H7 (cell line): ENCODE measurements around the gene ENO1. TPM values are rescaled to one million over a fixed set of nuclear protein-coding genes. Genes with fewer than 3 reads are reported as not detected.
"Not testable (repeated sequence)": the region's sequence is repeated elsewhere in the genome, so short reads cannot be mapped to it uniquely, and the experiment has no call there.

Experiments used
- DNase-seq: peaks from one replicate; pipeline ENCODE4 v3.0.0; 2012
- H3K27me3 ChIP-seq: 2 replicates; pipeline ENCODE4 v1.6.0; 2011; ENCODE audit warnings: mild to moderate bottlenecking, low read length; ENCODE audit not compliant: control insufficient read depth, insufficient read depth
- H3K36me3 ChIP-seq: replicated peaks from 2 replicates; pipeline ENCODE4 v1.5.1; 2011; ENCODE audit warnings: low read length; ENCODE audit not compliant: control insufficient read depth, insufficient read depth
- H3K4me3 ChIP-seq: 2 replicates; pipeline ENCODE4 v1.5.1; 2011; ENCODE audit warnings: low read depth, mild to moderate bottlenecking, control low read depth, low read length, moderate library complexity; ENCODE audit not compliant: insufficient read depth
- total RNA-seq: library from RNA; depleted of rRNA; stranded (reverse); fragments of >200 nt; shearing (Covaris generic); gene quantifications from 2 replicates; pipeline ENCODE4 v1.2.3, GENCODE V29; 2014

The ENO1 gene
- total RNA-seq, 1 experiment from 2014 or later, result 4,764 TPM

DNA sequence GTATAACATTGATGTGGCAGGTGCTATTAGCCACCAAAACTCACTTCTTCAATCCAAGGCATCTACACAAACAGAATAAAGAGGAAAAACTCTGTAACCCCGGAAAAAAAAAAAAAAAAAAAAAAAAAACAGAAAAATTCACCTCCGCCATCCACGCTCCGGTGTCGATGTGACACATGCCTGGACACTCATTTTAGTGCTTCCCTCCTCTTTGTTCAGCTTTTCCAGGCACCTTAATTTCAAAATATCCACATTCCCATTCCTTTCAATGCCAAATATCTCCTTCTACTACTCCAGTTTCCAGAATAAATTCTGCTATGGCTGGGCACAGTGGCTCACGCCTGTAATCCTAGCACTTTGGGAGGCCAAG lies 55.2 kb downstream of the ENO1 start:
- H3K36me3 ChIP-seq, result no peaks in the 10 kb centered on the region
- H3K4me3 ChIP-seq, result no peak overlapping the region
- DNase-seq, result no peak
- no peaks in the 10 kb centered on the region for H3K27me3 ChIP-seq

DNA sequence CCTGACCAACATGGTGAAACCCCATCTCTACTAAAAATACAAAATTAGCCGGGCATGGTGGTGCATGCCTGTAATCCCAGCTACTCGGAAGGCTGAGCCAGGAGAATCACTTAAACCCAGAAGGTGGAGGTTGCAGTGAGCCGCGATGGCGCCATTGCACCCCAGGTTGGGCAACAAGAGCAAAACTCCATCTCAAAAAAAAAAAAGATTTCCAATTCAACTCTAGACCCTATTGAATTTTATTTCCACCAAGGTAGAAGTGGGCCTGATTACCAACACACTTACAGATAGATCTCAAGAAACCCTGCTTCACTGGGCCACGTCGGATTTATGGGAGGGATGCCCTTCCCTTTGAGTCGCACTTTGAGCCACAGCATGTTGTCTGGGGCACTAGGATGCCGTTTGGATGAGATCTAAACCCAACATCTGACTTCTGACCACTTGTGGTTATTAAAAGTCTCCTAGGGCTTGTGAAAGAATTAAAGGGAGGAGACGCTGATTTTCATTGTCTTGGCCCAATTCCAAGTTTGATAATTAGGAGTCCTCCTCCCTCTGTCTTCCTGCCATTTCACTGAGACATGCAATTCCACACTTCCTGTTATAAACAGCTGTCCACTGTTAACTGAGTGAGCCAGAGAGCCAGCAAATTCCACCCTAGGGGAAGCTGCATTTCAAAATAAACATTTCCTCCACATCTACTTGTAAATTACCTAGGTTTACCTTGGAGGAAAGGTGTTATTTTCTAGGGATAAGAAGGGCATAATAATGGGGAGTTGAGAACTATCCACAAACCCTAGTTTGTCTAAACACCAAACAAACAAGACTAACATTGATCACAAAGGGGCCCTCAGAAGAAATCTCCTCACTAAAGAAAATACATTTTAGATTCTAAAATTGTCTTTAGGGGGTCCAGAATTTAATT lies 55.9 kb downstream of the ENO1 start:
- no peak overlapping the region for H3K4me3 ChIP-seq
- no peaks in the 10 kb centered on the region for H3K36me3 ChIP-seq
- peak; percentile 17 for DNase-seq
- no peaks in the 10 kb centered on the region for H3K27me3 ChIP-seq

DNA sequence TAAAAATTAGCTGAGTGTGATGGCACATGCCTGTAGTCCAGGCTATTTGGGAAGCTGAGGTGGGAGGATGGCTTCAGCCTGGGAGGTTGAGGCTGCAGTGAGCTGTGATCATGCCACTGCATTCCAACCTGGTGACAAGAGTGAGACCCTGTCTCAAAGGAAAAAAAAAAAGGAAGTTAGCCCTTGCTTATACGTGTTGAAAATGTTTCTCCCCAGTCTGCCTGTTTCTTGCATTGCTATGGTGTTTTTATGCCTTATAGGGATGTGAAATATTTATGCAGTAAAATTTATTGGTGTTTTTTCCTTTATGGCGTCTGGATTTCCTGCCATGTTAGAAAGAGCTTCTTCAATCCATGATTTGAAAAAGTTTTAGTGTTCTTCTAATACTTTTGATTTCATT lies 57.4 kb downstream of the ENO1 start:
- Histone ChIP-seq H3K27me3 (no peaks in the 10 kb centered on the region), H3K36me3 (no peaks in the 10 kb centered on the region)
- DNase-seq, result no peak

DNA sequence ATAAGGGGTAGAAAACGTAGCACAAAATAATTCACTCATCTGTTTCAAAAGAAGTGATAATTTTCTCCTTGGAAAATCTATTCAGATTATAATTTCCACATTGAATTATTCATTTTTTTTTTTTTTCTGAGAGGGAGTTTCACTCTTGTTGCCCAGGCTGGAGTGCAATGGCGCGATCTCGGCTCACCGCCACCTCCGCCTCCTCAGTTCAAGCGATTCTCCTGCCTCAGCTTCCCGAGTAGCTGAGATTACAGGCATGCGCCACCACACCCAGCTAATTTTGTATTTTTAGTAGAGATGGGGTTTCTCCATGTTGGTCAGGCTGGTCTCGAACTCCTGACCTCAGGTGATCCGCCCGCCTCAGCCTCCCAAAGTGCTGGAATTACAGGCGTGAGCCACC lies 59.7 kb downstream of the ENO1 start:
- not testable (repeated sequence) for H3K27me3 ChIP-seq, H3K4me3 ChIP-seq, H3K36me3 ChIP-seq, DNase-seq

More for the DNA sequence above, 57.4 kb downstream of the ENO1 start:
- H3K4me3 ChIP-seq, result no peak overlapping the region

DNA sequence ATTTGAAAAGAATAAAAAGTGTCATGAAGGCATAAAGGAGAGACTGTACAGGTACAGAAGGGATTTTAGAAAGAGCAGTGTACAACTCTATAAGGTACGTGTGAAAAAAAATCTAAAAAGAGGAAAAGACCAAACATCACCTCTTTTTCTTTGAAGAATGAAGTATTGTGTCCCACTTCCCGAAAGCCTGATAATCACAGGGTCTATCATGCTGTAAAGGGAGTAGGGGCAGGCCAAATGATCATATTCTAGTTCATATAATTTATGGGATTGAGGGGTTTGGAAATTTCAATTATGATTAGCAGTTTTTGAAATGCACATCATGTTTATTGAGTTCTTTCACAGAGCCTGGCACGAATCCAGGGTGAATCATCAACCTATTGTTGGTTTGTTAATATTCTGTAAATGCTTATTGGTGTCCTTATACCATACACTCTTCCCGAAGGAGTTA lies 60.1 kb downstream of the ENO1 start:
- no peak for DNase-seq
- peak overlapping the region; percentile 80 for H3K4me3 ChIP-seq
- no peaks in the 10 kb centered on the region for H3K27me3 ChIP-seq
- H3K36me3 ChIP-seq, result no peaks in the 10 kb centered on the region

DNA sequence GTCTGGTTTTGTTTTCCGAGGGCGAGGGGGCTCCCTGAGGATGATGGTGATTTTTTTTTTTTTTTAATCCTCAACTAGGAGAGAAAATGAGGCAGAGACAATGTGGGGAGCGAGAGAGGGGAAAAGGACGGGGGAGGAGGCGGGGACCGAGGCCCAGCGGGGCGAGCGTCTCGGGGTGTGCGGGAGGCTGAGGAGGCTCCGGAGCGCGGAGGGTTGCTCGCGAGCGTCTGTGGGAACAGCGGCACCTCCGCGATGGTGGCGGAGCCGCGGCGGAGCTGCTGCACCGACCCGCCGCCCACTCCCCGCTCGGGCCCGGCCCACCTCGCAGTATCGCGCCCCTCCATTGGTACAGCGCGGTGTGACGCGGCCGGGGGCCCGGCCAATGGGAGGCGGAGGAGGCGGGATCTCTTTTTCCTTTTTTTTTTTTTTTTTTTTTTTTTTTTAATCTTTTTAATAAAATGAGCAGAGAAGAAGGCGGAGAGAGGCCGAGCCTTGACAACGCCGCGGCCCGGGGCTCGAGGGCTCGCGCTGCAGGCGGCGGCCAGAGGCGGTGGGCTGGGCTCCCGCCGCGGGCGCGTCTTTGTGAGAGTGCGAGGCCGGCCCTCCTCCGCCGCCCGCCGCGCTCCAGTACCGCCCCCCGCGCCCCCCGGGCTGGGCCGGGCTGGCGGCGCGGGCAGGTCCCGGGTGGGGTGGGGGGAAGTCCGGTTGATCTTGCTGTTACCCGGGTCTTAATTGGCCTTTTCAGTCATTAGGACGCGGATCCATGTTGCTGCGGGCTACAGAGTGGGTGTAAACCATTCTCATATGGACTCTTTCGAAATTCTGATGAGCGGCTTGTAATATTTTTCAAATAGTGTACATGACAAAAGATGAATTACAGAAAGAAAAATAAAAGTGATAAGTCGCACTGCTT lies 60.8 kb downstream of the ENO1 start, which contains the start of gene RERE:
TSS of gene RERE (minus strand) at position 229 of the 913 bp plus-strand sequence.
- Histone ChIP-seq H3K36me3 (no peaks in the 10 kb centered on the region), H3K27me3 (no peaks in the 10 kb centered on the region), H3K4me3 (peak within 1 kb of the TSS; percentile 80)
- peak; percentile 99 for DNase-seq

DNA sequence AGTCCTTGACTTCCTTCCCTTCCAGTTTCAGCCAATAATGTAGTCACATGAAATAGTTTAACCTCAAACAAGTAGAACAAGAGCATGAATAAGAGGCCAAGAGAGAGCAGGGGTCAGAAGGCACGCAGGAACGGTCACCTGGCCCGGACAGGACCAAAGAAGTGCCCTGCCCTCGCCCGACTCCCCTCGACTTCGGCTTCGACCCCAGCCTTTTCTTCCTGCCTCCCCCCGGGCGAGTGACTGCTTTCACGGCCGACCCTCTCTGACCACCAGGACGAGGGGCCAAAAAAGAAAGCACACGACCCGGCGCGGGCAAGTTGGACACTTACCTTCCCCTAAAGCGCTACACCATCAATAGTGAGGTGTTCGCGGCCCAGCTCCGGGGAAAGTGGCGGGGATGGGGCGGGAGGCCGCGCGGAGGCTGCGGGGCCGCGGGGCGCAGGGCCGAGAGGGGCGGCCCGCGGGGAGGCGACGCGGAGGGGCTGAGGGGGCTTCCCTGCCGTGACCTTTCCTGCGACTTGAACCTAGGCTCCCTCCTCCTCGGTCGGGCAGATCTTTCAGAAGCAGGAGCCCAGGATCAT lies 61.6 kb downstream of the ENO1 start:
- Histone ChIP-seq H3K36me3 (no peaks in the 10 kb centered on the region), H3K27me3 (no peaks in the 10 kb centered on the region), H3K4me3 (peak overlapping the region; percentile 80)
- peak; percentile 63 for DNase-seq

DNA sequence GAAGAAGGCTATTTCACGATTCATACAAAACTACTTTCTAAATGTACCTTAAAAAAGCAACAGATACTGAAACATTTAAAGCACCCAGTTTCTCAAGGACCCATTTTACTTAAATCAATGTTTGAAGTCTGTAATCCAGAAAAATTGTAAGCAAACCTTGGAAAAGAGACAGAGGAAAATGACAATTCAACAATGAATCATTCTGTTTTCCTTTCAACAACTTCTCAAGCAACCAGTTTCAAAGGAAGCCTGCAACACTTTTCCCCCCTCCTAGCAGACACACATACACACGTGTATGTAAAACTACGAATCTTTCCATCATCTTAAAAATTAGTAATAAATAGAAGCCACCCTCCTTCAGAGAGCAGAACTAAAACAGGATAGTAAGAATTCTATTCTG lies 62.2 kb downstream of the ENO1 start:
- DNase-seq, result no peak
- Histone ChIP-seq H3K4me3 (peak overlapping the region; percentile 80), H3K27me3 (no peaks in the 10 kb centered on the region), H3K36me3 (no peaks in the 10 kb centered on the region)

DNA sequence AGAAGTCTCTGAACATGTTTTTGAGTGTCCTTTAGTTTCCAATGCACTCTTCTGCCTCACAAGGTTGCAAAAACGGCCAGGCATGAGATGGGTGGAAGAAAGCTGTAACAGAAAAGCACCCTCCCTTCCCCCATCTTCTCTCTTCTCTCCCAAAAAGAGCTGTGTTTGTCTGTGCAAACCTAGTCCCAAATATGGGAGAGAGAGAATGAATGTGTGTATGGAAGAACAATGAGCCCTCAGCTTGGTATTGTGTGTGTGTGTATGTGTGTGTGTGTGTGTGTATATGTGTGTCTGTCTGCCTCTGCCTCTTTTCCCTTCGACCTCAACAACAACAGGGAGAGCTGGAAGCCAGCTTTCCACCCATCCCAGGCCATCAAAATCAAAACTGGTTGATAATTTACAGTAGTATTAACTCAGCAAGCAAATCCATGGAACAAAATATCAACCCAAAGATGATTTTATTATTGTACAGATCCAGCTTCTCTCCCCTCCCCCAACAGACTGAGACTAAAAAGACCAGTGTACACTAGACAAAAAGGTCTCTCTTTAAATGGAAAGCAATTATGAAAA lies 62.8 kb downstream of the ENO1 start:
- DNase-seq, result no peak
- Histone ChIP-seq H3K27me3 (no peaks in the 10 kb centered on the region), H3K36me3 (no peaks in the 10 kb centered on the region), H3K4me3 (peak overlapping the region; percentile 80)

DNA sequence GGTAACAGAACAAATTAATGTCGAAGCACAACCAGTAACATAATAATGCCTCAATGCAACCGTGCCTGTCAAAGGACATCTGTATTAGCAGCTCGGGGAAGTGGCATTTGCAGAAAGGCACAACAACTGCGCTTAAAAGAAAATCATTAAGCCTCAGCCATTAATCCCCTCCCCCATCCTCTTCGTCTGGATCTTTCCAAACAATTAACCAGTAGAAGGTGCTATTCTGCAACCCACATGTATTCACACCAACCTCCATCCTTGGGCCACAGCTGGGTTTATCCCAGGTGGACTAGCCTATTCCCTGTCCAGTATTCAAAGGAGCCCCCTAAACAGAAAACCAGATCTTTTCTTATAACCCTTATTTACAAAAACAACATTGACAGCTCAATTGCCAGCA lies 63.6 kb downstream of the ENO1 start:
- no peak overlapping the region; the same call in 1 of the 2 replicates for H3K4me3 ChIP-seq
- H3K36me3 ChIP-seq, result no peaks in the 10 kb centered on the region
- H3K27me3 ChIP-seq, result no peaks in the 10 kb centered on the region
- DNase-seq, result peak; percentile 65

DNA sequence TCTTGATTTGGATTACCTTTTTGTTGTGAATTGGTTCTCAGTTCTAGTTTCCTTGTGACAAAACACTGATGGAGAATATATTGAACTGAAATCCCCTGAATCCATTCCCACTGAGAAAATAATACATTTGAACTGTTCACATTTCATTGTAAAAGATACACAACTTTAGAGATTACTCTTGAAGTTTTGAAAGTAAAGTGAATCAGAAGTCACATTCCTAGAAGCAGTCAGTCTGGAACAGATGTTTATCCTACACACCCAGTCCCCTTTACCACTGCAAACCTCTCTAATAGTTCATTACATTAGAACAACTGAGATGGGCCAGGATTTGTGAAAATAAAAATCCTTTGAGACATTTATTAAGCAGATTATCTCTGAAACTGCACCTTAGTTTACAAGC lies 64.5 kb downstream of the ENO1 start:
- no peak for DNase-seq
- H3K4me3 ChIP-seq, result no peak overlapping the region

DNA sequence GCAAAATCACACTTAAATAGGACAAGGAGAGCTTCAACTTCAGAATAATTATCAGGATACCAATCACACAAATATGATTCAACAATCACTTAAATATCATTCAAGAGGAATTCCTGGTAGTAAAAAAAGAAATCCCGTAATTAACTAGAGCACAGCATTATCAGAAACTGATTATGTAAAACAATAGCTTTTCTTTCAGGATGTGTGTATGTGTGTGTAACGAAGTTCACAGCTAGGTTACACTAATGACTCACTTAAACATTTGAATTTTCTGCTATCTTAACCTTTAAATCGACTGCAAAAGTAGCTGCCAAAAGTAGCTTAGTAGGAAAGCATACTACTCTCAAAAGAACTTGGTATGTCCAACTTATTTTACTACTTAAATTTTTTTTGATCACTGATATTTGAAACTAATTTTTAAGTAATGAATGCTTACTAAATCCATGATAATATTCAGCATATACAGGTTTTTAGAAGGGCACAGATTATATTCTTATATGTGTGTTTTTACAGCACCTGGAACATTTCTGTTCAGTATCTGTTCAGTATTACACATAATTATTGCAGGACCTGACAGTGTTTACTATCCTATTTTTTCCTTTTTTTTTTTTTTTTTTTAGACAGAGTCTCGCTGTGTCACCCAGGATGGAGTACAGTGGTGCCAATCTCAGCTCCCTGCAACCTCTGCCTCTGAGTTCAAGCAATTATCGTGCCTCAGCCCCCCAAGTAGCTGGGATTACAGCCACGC lies 65.3 kb downstream of the ENO1 start:
- Histone ChIP-seq H3K27me3 (no peaks in the 10 kb centered on the region), H3K36me3 (no peaks in the 10 kb centered on the region), H3K4me3 (no peak overlapping the region)
- no peak for DNase-seq

More for the DNA sequence above, 64.5 kb downstream of the ENO1 start:
- Histone ChIP-seq H3K27me3 (no peaks in the 10 kb centered on the region), H3K36me3 (no peaks in the 10 kb centered on the region)

DNA sequence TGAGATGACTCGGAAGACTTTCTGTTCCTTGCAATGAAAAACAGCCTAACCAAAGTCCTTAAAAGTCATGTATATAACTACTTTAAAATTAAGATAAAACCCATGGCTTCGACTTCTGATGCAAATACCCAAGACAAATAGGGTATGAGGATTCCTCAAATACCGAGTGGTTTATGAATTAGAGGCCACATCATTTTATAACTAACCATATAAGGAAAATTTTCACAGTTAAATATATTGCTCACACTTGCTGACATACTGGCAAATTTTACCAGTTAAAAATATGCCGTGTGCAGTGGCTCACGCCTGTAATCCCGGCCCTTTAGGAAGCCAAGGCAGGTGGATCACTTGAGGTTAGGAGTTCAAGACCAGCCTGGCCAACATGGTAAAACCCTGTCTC lies 66.4 kb downstream of the ENO1 start:
- DNase-seq, result no peak
- Histone ChIP-seq H3K4me3 (no peak overlapping the region), H3K36me3 (no peaks in the 10 kb centered on the region)

More for the DNA sequence above, 66.4 kb downstream of the ENO1 start:
- no peaks in the 10 kb centered on the region for H3K27me3 ChIP-seq
